HCT116 (cell line): ENCODE results near the gene ANXA4.

Experiments
- EGR1 ChIP-seq: IDR thresholded peaks from 2 replicates; pipeline ENCODE4 v1.6.1; 2012; ENCODE audit warnings: low read depth
- EZH2 ChIP-seq: fragments of 200-600 bp; sonication (generic); IDR thresholded peaks from 2 replicates; pipeline ENCODE4 v1.6.1; 2017; ENCODE audit warnings: antibody characterized with exemption, mixed run types
- EZH2phosphoT487 ChIP-seq: fragments of 200-600 bp; IDR thresholded peaks from 2 replicates; pipeline ENCODE4 v1.6.1; 2018; ENCODE audit warnings: antibody characterized with exemption, borderline replicate concordance
- JUND ChIP-seq: IDR thresholded peaks from 2 replicates; pipeline ENCODE4 v1.6.1; 2012
- POLR2A ChIP-seq: IDR thresholded peaks from 2 replicates; pipeline ENCODE4 v1.7.0; 2011; ENCODE audit warnings: borderline replicate concordance; ENCODE audit not compliant: insufficient read depth, insufficient read length; ENCODE audit errors: extremely low read depth
- TCF7L2 ChIP-seq: IDR thresholded peaks from 2 replicates; pipeline ENCODE4 v1.7.0; 2011; ENCODE audit warnings: borderline replicate concordance, inconsistent platforms; ENCODE audit not compliant: insufficient read depth, insufficient read length; ENCODE audit errors: extremely low read depth
- TF ChIP-seq, protein P1 (sequence below), 3 experiments: fragments of 200-600 bp in 1 of 3; sonication (generic) in 1 of 3; IDR thresholded peaks in 2 of 3; conservative IDR thresholded peaks in 1 of 3; 2 replicates each; pipeline ENCODE4 v1.5.1; 2012 to 2017; ENCODE audit warnings: low read depth in 2 of 3, low read length in 2 of 3, antibody characterized with exemption in 1 of 3, borderline replicate concordance in 1 of 3, control low read depth in 1 of 3, mild to moderate bottlenecking in 1 of 3, mixed read lengths in 1 of 3, mixed run types in 1 of 3, moderate library complexity in 1 of 3; ENCODE audit not compliant: insufficient read depth in 1 of 3
- TF ChIP-seq, protein P2 (sequence below): IDR thresholded peaks from 2 replicates; pipeline ENCODE4 v1.6.1; 2012; ENCODE audit warnings: low read depth
- TF ChIP-seq, protein P3 (sequence below): IDR thresholded peaks from 2 replicates; pipeline ENCODE4 v1.6.1; 2012

DNA sequence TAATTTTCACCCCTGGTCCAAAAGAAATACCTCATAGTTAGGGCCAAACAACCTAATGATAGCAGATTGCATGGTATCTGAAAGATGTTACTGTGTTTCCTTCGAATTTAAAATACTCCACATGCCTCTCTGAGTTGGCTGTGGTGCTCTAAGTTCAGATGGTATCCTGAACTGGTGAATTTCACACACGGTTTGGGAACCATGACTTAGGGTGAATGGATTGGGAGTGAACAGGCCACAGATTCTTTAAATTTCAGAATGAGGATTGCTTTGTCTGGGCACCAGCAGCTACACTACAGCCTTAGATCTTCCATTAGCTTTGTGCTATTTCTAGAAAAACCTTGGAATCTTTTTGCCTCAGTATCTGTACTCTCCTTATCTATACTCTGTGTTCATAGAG, 93.7 kb downstream of the ANXA4 start:
- TF ChIP-seq, protein P1, sequence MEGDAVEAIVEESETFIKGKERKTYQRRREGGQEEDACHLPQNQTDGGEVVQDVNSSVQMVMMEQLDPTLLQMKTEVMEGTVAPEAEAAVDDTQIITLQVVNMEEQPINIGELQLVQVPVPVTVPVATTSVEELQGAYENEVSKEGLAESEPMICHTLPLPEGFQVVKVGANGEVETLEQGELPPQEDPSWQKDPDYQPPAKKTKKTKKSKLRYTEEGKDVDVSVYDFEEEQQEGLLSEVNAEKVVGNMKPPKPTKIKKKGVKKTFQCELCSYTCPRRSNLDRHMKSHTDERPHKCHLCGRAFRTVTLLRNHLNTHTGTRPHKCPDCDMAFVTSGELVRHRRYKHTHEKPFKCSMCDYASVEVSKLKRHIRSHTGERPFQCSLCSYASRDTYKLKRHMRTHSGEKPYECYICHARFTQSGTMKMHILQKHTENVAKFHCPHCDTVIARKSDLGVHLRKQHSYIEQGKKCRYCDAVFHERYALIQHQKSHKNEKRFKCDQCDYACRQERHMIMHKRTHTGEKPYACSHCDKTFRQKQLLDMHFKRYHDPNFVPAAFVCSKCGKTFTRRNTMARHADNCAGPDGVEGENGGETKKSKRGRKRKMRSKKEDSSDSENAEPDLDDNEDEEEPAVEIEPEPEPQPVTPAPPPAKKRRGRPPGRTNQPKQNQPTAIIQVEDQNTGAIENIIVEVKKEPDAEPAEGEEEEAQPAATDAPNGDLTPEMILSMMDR (IDR thresholded peaks at IDR 0.05 in 2 of 3, conservative IDR thresholded peaks at IDR 0.05 in 1 of 3; ENCODE audit: borderline replicate concordance in 1 of 3, insufficient read depth in 1 of 3, low read depth in 2 of 3, low read length in 2 of 3): no peak
- TF ChIP-seq, protein P2, sequence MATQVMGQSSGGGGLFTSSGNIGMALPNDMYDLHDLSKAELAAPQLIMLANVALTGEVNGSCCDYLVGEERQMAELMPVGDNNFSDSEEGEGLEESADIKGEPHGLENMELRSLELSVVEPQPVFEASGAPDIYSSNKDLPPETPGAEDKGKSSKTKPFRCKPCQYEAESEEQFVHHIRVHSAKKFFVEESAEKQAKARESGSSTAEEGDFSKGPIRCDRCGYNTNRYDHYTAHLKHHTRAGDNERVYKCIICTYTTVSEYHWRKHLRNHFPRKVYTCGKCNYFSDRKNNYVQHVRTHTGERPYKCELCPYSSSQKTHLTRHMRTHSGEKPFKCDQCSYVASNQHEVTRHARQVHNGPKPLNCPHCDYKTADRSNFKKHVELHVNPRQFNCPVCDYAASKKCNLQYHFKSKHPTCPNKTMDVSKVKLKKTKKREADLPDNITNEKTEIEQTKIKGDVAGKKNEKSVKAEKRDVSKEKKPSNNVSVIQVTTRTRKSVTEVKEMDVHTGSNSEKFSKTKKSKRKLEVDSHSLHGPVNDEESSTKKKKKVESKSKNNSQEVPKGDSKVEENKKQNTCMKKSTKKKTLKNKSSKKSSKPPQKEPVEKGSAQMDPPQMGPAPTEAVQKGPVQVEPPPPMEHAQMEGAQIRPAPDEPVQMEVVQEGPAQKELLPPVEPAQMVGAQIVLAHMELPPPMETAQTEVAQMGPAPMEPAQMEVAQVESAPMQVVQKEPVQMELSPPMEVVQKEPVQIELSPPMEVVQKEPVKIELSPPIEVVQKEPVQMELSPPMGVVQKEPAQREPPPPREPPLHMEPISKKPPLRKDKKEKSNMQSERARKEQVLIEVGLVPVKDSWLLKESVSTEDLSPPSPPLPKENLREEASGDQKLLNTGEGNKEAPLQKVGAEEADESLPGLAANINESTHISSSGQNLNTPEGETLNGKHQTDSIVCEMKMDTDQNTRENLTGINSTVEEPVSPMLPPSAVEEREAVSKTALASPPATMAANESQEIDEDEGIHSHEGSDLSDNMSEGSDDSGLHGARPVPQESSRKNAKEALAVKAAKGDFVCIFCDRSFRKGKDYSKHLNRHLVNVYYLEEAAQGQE: no peak
- TF ChIP-seq POLR2A (no peak), EZH2 (no peak), JUND (no peak), TCF7L2 (no peak), EGR1 (no peak), EZH2phosphoT487 (no peak)
- TF ChIP-seq, protein P3, sequence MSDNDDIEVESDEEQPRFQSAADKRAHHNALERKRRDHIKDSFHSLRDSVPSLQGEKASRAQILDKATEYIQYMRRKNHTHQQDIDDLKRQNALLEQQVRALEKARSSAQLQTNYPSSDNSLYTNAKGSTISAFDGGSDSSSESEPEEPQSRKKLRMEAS: no peak
